Activated CD4-positive, alpha-beta T cell treated with anti-CD3 and anti-CD28 coated beads, Interleukin-2, amount 50 U/mL, for 48 hours (primary cell): ENCODE results near the gene RNF126.
"Not testable (repeated sequence)": the region's sequence is repeated elsewhere in the genome, so short reads cannot be mapped to it uniquely, and the experiment has no call there.

Experiments
- DNase-seq, 2 experiments: peaks; one replicate each; pipeline ENCODE4 v3.0.0-alpha.2; 2020

RNF126 gene

DNA sequence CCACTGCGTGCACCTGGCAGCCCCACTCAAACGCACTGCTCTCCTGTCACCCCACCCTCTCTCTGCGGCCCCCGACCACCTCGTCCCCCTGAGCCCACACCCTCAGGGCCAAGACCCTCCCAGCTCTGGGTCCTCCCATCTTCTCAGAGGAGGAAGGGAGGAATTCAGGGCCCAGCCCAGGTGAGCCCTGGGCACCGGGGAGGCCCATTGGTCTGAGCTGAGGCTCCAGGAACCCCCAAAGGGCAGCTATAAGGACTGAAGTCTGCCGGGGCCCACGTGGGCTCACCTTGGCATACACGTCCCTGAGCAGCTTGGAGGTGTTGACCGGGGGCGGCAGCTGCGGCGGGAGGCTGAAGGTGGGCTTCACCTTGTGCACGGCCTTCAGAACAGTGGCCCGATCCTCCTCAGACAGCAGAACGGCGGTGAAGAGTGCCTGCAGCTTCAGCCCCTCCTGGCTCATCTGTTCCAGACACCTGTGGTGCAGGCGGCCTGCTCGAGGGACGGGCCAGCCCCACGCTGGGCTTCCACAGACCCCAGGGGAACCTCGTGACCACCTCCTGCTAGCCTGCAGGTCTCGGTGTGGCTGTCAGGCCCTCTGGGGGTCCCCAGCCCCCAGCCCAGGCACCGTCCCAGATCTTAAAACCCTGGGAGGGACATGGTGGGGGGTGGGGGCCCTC lies 38.4 kb downstream of the RNF126 start:
- DNase-seq, result no peak

GRCh38 chr19:623974-624373 lies 39.0 kb downstream of the RNF126 start:
- DNase-seq, result no peak

DNA sequence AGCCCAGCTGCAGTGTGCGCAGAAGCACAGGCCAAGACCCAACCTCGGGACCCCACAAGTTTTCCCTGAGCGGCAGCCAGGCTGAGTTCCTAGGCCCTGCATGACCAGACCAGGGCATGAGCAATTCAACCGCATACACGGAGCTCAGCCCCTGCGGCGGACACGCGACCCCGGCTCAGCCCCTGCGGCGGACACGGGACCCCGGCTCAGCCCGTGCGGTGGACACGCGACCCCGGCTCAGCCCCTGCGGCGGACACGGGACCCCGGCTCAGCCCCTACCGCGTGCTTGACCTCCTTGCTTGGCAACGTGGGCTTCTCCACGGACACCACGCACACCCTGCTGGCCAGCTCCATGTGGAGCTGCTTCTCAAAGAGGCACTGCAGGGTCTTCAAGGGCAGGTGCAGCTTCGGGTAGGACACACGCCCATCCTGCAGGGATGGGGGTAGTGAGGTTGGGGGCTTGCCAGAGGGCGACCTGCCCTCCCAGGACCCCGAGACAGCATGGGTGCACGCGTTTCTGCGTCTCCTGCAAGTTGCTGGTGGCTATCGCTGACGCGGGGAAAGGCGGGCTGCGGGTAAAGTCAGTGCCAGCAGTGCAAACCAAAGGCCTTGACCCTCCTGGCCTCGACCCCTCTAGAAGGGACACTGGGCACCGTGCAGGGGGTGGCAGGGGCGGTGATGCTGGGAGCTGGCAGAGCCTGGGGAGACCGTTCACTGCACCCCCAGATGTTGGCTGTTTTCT lies 39.7 kb downstream of the RNF126 start:
- DNase-seq, result no peak

- no peak for DNase-seq
Observed at GRCh38 chr19:622666-623065, 40.3 kb downstream of the RNF126 start.

DNA sequence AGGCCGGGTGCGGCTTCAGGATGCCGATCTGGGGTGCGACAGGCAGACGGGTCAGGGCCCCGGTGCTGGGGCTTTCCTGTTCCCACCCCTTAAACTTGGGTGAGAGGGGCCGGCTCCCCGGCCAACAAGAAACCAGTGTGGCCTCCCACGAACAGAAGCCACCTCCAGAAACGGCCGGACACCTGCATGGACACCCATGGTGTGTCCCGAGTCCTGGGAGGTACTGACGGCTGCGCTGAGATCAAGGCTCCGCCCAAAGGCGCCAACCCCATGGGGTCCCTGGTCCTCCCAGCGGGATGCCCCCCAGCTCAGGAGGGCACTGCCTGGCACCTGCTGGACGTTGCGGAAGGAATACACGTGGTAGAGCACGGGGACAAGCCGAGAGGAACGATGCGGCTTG lies 41.2 kb downstream of the RNF126 start:
- no peak for DNase-seq

- DNase-seq, result not testable (repeated sequence)
Observed at GRCh38 chr19:621191-621590, 41.8 kb downstream of the RNF126 start.

- no peak for DNase-seq
Observed at GRCh38 chr19:620166-620862, 42.7 kb downstream of the RNF126 start.

DNA sequence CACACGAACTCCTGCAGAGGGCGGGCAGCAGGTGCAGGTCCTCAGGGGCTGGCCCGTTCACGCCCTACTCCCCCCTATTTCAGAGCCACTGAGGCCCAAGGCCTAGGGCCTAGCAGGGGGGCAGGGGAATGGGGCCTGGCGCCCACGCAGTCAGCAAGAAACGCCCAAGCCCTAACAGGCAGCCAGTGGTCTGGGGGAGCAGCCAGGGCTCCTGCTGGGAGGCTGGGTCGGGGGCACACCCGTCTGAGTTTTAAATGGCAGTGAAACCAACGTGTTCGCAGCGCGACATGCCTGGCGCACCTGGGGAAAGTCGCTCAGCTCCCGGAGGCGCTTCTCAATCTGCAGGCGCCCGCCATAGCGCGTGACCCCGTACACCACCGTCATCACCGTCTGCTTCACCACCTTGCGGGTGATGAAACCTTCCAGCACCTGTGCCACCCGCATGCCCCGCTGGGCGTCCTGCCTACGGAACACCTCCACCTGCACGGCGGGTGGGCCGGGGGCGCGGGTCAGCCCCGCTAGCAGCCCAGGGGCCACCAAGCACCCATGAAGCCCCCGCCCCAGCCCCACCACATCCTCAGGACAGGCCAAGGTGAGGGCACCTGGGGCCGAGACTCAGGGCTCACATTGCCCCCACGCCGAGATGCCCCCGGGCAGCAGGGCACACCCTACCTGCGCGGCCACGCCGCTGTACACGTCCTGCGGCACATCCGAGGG lies 43.6 kb downstream of the RNF126 start:
- no peak for DNase-seq

GRCh38 chr19:618674-619285 lies 44.2 kb downstream of the RNF126 start:
- DNase-seq, result no peak

DNA sequence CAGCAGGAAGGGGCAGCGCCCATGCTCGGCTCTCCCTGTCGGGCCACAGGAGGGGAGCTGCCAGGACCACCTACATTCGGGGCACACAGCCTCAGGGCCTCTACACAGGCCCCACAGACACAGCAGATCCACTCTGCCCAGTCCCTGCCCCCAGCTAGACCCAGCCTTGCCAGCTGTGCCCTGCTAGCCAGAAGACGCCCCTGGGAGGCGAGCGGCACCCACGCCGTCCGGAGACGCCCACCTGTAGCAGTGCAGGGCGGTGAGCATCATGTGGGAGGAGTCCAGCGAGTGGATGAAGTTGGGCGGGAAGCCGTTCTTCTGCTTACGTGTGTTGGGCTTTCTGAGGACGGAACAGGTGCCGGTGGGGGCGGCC lies 44.8 kb downstream of the RNF126 start:
- no peak for DNase-seq

DNA sequence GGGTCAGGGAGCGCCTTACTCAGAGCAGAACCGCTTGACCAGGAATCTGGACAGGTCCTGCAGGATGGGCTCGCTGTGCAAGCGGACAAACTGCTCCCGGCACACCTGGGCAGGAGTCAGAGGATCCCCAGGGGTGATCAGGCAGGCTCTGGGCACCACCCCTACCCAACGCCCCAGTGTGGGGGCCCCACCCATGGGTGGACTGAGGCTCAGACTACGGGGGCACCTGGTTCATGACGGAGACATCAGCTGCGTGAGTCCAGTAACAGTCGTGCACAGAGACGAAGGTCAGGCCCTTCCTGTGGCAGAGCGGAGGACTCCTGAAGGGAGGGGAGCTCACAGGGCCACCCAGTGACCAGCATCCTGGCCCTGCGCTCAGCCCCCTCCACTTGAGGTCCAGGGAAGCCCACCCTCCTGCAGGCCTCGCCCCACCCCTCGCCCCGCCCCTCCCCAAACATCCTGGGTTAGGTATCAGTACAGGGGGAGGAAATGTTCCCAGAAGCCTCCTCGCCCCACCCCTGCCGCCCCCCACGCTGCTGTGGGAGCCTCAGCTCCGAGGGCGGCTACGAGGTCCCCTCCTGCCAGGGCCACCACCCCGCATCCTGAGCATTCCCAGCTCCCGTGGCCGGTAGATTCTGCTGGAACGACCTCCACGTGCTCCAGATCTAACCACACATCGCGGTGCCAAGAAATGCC lies 45.3 kb downstream of the RNF126 start:
- no peak for DNase-seq

- no peak for DNase-seq
Observed at GRCh38 chr19:616747-617526, 46.1 kb downstream of the RNF126 start.

DNA sequence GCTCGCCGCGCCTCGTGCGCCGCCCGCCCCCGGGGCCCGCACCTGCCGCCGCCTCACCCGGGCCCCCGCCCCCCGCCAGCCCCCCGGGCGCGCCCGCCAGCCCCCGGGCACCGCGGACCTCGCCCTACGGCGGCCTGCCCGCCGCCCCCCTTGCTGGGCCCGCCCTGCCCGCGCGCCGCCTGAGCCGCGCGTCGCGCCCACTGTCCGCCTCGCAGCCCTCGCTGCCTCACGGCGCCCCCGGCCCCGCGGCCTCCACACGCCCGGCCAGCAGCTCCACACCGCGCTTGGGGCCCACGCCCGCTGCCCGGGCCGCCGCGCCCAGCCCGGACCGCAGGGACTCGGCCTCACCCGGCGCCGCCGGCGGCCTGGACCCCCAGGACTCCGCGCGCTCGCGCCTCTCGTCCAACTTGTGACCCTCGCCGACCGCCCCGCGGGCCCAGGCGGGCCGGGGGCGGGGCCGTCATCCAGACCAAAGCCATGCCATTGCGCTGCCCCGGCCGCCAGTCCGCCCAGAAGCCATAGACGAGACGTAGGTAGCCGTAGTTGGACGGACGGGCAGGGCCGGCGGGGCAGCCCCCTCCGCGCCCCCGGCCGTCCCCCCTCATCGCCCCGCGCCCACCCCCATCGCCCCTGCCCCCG lies 46.8 kb downstream of the RNF126 start:
- DNase-seq, result no peak

DNA sequence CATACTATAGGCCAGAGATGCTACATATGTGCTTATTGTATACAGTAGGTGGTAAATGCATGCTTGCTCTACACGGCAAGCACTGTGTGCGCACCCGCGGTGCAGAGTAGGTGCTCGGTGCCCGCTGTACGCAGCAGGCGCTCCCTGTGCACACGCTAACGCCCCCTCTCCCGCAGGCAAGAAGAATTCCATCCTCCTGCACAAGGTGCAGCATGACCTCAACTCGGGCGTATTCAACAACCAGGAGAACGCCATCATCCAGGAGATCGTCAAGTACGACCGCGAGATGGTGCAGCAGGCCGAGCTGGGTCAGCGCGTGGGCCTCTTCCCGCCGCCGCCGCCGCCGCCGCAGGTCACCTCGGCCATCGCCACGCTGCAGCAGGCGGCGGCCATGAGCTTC lies 47.4 kb downstream of the RNF126 start:
- no peak for DNase-seq

- DNase-seq, result no peak
Observed at GRCh38 chr19:613732-614567, 49.1 kb downstream of the RNF126 start.

DNA sequence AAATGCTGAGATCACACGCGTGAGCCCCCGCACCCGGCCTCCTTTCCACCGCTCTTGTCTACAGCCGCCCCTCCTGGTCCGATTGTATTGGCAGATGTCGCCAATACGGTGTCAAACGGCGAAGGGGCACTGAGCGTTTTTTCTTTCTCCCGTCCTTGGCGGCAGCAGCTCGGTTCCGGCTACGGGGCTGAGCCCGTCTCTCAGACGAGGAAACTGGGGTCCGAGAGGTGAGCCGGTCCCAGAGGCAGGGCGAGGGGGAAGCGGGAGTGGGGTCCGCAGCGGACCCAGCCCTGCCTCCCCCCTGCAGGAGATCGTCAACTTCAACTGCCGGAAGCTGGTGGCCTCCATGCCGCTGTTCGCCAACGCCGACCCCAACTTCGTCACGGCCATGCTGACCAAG lies 50.1 kb downstream of the RNF126 start:
- DNase-seq, result no peak

GRCh38 chr19:611481-611868 lies 51.5 kb downstream of the RNF126 start:
- peak; percentile 74 to 84 for DNase-seq

DNA sequence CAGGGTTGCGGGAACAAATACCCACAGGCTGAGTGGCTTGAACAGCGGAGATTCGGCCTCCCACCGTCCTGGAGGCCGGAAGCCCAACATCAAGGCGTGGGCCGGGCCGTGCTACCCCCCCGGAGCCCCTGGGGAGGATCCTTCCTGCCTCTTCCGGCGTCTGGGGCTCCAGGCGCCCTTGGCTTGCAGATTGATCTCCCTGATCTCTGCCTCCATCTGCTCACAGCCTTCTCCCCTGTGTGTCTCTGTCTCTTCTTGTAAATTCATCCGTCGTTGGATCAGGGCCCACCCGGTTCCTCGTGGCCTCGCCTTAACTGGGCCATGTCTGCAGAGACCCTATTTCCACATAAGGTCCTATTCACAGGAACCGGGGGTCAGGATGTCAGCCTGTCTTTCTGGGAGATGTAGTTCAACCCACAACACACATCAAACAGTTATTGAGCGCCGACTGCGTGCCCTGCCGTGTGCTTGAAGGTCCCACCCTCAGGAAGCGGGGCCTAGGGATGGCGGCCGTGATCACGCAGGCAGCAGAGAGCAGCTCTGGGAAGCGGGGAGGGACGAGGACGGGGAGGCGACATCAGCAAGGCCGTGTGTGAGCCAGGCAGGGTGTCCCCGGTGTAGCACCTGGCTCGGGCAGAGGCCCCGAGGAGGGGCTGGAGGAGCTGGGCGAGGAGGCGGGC lies 52.1 kb downstream of the RNF126 start:
- DNase-seq, result peak; percentile 59 to 68

DNA sequence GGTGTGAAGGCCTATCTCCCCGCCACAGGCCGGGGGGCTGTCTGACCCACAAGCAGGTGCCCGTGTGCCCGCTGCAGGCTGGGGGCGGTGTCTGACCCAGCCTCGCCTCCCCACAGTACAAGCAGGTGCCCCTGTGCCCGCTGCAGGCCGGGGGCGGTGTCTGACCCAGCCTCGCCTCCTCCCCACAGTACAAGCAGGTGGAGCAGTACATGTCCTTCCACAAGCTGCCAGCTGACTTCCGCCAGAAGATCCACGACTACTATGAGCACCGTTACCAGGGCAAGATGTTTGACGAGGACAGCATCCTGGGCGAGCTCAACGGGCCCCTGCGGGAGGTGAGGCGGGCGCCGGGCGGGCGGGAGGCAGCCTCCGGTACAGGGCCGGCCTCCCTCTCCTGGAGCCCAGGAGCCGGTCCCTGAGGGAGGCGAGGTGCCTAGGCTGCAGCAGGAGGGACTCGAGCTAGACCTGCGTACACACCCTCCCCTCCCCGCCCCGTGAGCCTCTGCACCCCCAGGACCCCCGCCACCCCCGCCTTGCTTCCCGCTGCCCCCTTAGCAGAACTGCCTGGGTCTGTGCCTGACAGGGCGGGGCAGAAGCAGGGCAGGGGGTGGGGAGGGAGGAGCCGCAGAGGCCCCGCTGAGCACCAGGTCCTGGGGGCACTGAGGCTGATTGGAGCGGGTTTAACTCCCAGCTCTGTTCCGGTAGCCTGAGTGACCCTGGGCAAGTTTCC lies 52.8 kb downstream of the RNF126 start:
- peak; percentile 22 to 42 for DNase-seq
